GM04503 (cell line): ENCODE data around the gene MUC16.

Experiments
- DNase-seq: peaks from one replicate; pipeline ENCODE4 v3.0.0-alpha.2; 2012; ENCODE audit warnings: low read depth

Gene MUC16

GRCh38 chr19:9008667-9009066 lies 1.5 kb downstream of the MUC16 start:
- no peak for DNase-seq

- no peak for DNase-seq
Measured at GRCh38 chr19:9000933-9001332, 9.3 kb downstream of the MUC16 start.

DNA sequence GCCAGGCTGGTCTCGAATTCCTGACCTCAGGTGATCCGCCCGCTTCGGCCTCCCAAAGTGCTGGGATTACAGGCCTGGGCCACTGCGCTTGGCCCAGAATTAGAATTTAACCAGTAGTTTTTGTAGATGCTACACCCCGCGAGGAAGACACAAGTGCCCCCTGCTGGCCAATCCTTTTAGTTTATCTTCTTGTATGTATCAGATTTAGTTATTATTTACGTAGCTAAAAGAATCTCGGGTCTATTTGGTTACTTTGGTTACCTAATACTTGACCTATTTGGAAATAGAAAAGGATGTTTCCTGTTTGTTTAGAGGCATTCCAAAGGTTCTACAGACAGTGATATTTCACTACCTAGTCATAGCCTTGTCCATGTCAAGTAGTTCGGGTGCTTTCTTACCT lies 22.0 kb downstream of the MUC16 start:
- no peak for DNase-seq

DNA sequence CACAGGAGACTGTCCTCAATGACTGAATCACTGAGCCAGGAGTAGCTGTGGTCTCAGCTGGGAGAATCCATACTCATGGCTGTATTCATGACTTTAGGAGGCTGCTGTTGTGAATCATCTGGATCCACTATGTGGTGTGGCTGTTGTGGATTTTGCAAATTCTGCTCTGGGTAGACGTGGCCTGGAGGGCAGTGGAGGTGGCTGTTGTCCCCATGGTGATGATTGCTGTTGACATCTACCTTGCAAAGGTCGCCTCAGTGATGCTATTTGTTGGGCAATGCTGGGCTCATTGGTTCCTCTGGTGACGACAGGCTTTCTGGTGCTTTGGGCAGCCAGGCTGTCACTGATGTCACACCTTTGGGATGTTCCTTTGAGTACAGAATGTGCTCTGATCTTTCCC lies 23.9 kb downstream of the MUC16 start:
- DNase-seq = no peak

DNA sequence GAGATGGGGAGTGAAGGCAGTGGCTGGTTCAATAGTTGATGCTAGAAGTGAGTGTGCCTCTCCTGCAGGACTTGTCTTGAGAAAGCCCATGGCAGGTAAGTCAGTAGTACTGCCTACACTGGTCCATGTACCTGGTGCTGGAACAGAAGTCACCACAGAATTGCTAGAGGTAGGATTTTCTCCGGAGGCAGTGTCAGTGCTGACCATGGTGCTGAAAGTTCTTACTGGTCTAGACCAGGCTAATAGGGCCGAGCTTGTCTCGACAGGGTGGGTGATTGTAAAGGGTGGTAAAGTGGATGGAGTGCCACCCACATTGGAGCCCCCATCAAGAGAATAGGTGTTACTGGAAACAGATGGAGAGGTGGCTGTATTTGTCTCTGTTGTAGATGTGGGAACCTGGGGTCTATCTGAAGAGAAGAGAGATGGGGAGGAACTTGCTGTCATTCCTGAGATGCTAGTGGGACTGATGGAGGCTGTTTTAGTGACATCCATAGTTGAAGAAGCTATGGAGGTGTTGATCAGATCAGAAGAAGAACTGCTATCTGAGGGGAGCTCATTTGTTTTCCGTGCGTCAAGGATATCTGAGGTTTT lies 36.6 kb downstream of the MUC16 start:
- no peak for DNase-seq

GRCh38 chr19:8965887-8966286 lies 44.3 kb downstream of the MUC16 start:
- DNase-seq = no peak
